ENCODE measurements around the gene ETV3L. TPM values are rescaled to one million over a fixed set of nuclear protein-coding genes. Genes with fewer than 3 reads are reported as not detected.

ETV3L gene
- not detected for polyA plus RNA-seq

- H3K27ac ChIP-seq (ENCODE audit: low read depth, low read length): no peak within 1 kb of the TSS
- 38 to 78% (median 50%) methylated on average over 3 of the region's 3 CpGs for WGBS, 3 donors
Measured at GRCh38 chr1:157099633-157100009, at the start of gene ETV3L. Gene ETV3L (minus strand): TSS chr1:157099808. CDS start chr1:157099523, 285 bp downstream.

GRCh38 chr1:157147906-157148700, 48.5 kb upstream of the ETV3L start:
- H3K27ac ChIP-seq (ENCODE audit: low read depth, low read length): no peak overlapping the region
- WGBS, 3 donors: 57 to 65% (median 64%) methylated on average over 10 of the region's 10 CpGs

GRCh38 chr1:157147037-157147436, 47.4 kb upstream of the ETV3L start:
- no peak overlapping the region for H3K27ac ChIP-seq (ENCODE audit: low read depth, low read length)
- WGBS, 3 donors: 78 to 97% (median 89%) methylated on average over 1 of the region's 1 CpG

- 74 to 84% (median 82%) methylated on average over 3 of the region's 3 CpGs for WGBS, 3 donors
Measured at GRCh38 chr1:157146244-157146643, 46.6 kb upstream of the ETV3L start.

GRCh38 chr1:157145076-157145475, 45.5 kb upstream of the ETV3L start:
- H3K27ac ChIP-seq (ENCODE audit: low read depth, low read length): no peak overlapping the region
- WGBS, 3 donors: 88 to 97% (median 92%) methylated on average over 1 of the region's 1 CpG

More at GRCh38 chr1:157146244-157146643, 46.6 kb upstream of the ETV3L start:
- H3K27ac ChIP-seq (ENCODE audit: low read depth, low read length): no peak overlapping the region

GRCh38 chr1:157144509-157144908, 44.9 kb upstream of the ETV3L start:
- no peak overlapping the region for H3K27ac ChIP-seq (ENCODE audit: low read depth, low read length)
- WGBS, 3 donors: 74 to 89% (median 87%) methylated on average over 1 of the region's 1 CpG

GRCh38 chr1:157142765-157143423, 43.3 kb upstream of the ETV3L start:
- 81 to 89% (median 88%) methylated on average over 3 of the region's 3 CpGs for WGBS, 3 donors
- no peak overlapping the region for H3K27ac ChIP-seq (ENCODE audit: low read depth, low read length)

- H3K27ac ChIP-seq (ENCODE audit: low read depth, low read length): no peak overlapping the region
- WGBS, 3 donors: 61 to 74% (median 66%) methylated on average over 2 of the region's 2 CpGs
Measured at GRCh38 chr1:157142201-157142600, 42.6 kb upstream of the ETV3L start.

- H3K27ac ChIP-seq (ENCODE audit: low read depth, low read length): no peak overlapping the region
- WGBS, 3 donors: 74 to 91% (median 89%) methylated on average over 4 of the region's 4 CpGs
Measured at GRCh38 chr1:157141212-157141855, 41.7 kb upstream of the ETV3L start.

GRCh38 chr1:157140063-157140588, 40.5 kb upstream of the ETV3L start:
- 67 to 82% (median 79%) methylated on average over 2 of the region's 2 CpGs for WGBS, 3 donors

GRCh38 chr1:157139052-157139715, 39.6 kb upstream of the ETV3L start:
- 20 to 24% (median 22%) methylated on average over 9 of the region's 9 CpGs for WGBS, 3 donors
- H3K27ac ChIP-seq (ENCODE audit: low read depth, low read length): peak overlapping the region; percentile 73

More at GRCh38 chr1:157140063-157140588, 40.5 kb upstream of the ETV3L start:
- H3K27ac ChIP-seq (ENCODE audit: low read depth, low read length): no peak overlapping the region

- peak within 1 kb of the TSS; percentile 80 for H3K27ac ChIP-seq (ENCODE audit: low read depth, low read length)
- 0% methylated on average over 73 to 85 of the region's 85 CpGs for WGBS, 3 donors
Measured at GRCh38 chr1:157138220-157139051, 38.8 kb upstream of the ETV3L start, which contains the start of gene ETV3. Gene ETV3 (minus strand): TSS chr1:157138395. CDS start chr1:157136352, 2,043 bp downstream.

- H3K27ac ChIP-seq (ENCODE audit: low read depth, low read length): peak overlapping the region; percentile 80
- 0 to 1% (median 0%) methylated on average over 33 to 36 of the region's 36 CpGs for WGBS, 3 donors
Measured at GRCh38 chr1:157137408-157138219, 38.0 kb upstream of the ETV3L start.

GRCh38 chr1:157137046-157137407, 37.4 kb upstream of the ETV3L start:
- WGBS, 3 donors: 5 to 12% (median 9%) methylated on average over 4 of the region's 4 CpGs
- no peak overlapping the region for H3K27ac ChIP-seq (ENCODE audit: low read depth, low read length)

- no peak overlapping the region for H3K27ac ChIP-seq (ENCODE audit: low read depth, low read length)
- WGBS, 3 donors: 35 to 55% (median 46%) methylated on average over 4 of the region's 4 CpGs
Measured at GRCh38 chr1:157136133-157136532, 36.5 kb upstream of the ETV3L start.

GRCh38 chr1:157135646-157136045, 36.0 kb upstream of the ETV3L start:
- H3K27ac ChIP-seq (ENCODE audit: low read depth, low read length): no peak overlapping the region
- 56 to 78% (median 65%) methylated on average over 1 of the region's 1 CpG for WGBS, 3 donors

- H3K27ac ChIP-seq (ENCODE audit: low read depth, low read length): no peak overlapping the region
- WGBS, 3 donors: 90 to 97% (median 92%) methylated on average over 2 of the region's 2 CpGs
Measured at GRCh38 chr1:157135070-157135469, 35.5 kb upstream of the ETV3L start.
